Loucy (cell line): ENCODE results near the gene RDH14.

Experiments used
- H2AFZ ChIP-seq: fragments of 200-600 bp; sonication (generic); 2 replicates; pipeline ENCODE4 v1.6.0; 2016; ENCODE audit warnings: antibody characterized with exemption, mild to moderate bottlenecking, low read length, moderate library complexity
- H3F3A ChIP-seq: fragments of 200-600 bp; 2 replicates; pipeline ENCODE4 v1.6.0; 2016; ENCODE audit warnings: antibody characterized with exemption, low read depth, mild to moderate bottlenecking
- H3K27me3 ChIP-seq: fragments of 200-600 bp; sonication (generic); 2 replicates; pipeline ENCODE4 v1.6.1; 2014; ENCODE audit warnings: low read length, mild to moderate bottlenecking; ENCODE audit not compliant: insufficient read depth, poor library complexity, severe bottlenecking
- H3K36me3 ChIP-seq: fragments of 200-600 bp; sonication (generic); 2 replicates; pipeline ENCODE4 v1.6.1; 2016; ENCODE audit warnings: low read length; ENCODE audit not compliant: insufficient read depth
- H3K4me1 ChIP-seq: fragments of 200-600 bp; sonication (generic); 2 replicates; pipeline ENCODE4 v1.5.1; 2014; ENCODE audit warnings: low read length, mild to moderate bottlenecking; ENCODE audit not compliant: insufficient read depth, poor library complexity, severe bottlenecking
- H3K4me2 ChIP-seq: fragments of 200-600 bp; sonication (generic); 2 replicates; pipeline ENCODE4 v1.6.0; 2014; ENCODE audit warnings: antibody characterized with exemption, low read length, low read depth, mild to moderate bottlenecking; ENCODE audit not compliant: poor library complexity, severe bottlenecking
- H3K4me3 ChIP-seq: fragments of 200-600 bp; sonication (generic); 2 replicates; pipeline ENCODE4 v1.5.1; 2014; ENCODE audit warnings: low read length, mild to moderate bottlenecking, mixed read lengths; ENCODE audit not compliant: poor library complexity, severe bottlenecking
- H3K79me2 ChIP-seq: fragments of 200-600 bp; sonication (generic); 2 replicates; pipeline ENCODE4 v1.6.1; 2014; ENCODE audit warnings: low read length; ENCODE audit not compliant: insufficient read depth
- H3K9ac ChIP-seq: fragments of 200-600 bp; sonication (generic); 2 replicates; pipeline ENCODE4 v1.6.0; 2014; ENCODE audit warnings: mild to moderate bottlenecking, low read depth, low read length, moderate library complexity; ENCODE audit not compliant: poor library complexity, severe bottlenecking
- H3K9me2 ChIP-seq: fragments of 200-600 bp; sonication (generic); replicated peaks from 2 replicates; pipeline ENCODE4 v1.6.1; 2016; ENCODE audit warnings: low read depth, low read length, mixed read lengths
- H3K9me3 ChIP-seq: fragments of 200-600 bp; sonication (generic); 2 replicates; pipeline ENCODE4 v1.6.1; 2014; ENCODE audit warnings: mild to moderate bottlenecking, antibody characterized with exemption, low read length, low read depth; ENCODE audit not compliant: insufficient read depth
- H4K20me1 ChIP-seq: fragments of 200-600 bp; sonication (generic); 2 replicates; pipeline ENCODE4 v1.6.0; 2014; ENCODE audit warnings: antibody characterized with exemption, low read length, mild to moderate bottlenecking; ENCODE audit not compliant: insufficient read depth, poor library complexity, severe bottlenecking
- CTCF ChIP-seq: fragments of 200-600 bp; sonication (generic); conservative IDR thresholded peaks from 2 replicates; pipeline ENCODE4 v1.5.1; 2014; ENCODE audit warnings: mild to moderate bottlenecking, antibody characterized with exemption, low read length
- EZH2phosphoT487 ChIP-seq: fragments of 200-600 bp; IDR thresholded peaks from 2 replicates; pipeline ENCODE4 v1.6.1; 2018; ENCODE audit warnings: antibody characterized with exemption, mild to moderate bottlenecking, moderate library complexity, borderline replicate concordance

RDH14 gene

GRCh38 chr2:18518116-18519111 is 42.0 kb downstream of the RDH14 start:
- H3K9me3 ChIP-seq, result no peaks in the 10 kb centered on the region
- H3K4me1 ChIP-seq, result no peaks in the 10 kb centered on the region
- TF ChIP-seq CTCF (no peak), EZH2phosphoT487 (no peak)
- H2AFZ ChIP-seq, result no peak overlapping the region
- no peak overlapping the region for H3K4me2 ChIP-seq
- H3F3A ChIP-seq, result no peaks in the 10 kb centered on the region
- H4K20me1 ChIP-seq, result no peaks in the 10 kb centered on the region
- no peak overlapping the region for H3K9ac ChIP-seq
- H3K4me3 ChIP-seq, result no peak overlapping the region
- H3K36me3 ChIP-seq, result no peaks in the 10 kb centered on the region
- no peaks in the 10 kb centered on the region for H3K79me2 ChIP-seq
- H3K9me2 ChIP-seq, result no peaks in the 10 kb centered on the region
- H3K27me3 ChIP-seq, result no peaks in the 10 kb centered on the region

DNA sequence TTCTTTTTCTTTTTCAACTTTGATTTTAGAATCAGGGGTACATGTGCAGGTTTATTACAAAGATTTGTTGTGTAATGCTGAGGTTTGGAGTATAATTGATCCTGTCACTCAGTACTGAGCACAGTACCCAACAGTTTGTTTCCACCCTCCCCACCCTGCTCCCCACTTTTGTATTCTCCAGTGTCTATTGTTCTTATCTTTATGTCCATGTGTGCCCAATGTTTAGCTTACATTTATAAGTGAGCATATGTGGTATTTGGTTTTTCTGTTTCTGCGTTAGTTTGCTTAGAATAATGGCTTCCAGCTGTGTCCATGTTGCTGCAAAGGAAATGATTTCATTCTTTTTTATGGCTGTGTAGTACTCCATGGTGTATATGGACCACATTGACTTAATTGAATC is 43.1 kb downstream of the RDH14 start:
- Histone ChIP-seq H3K9me3 (no peaks in the 10 kb centered on the region), H3K4me1 (no peaks in the 10 kb centered on the region), H3K4me3 (no peak overlapping the region), H3K79me2 (no peaks in the 10 kb centered on the region), H3F3A (no peaks in the 10 kb centered on the region), H3K27me3 (no peaks in the 10 kb centered on the region), H3K9ac (no peak overlapping the region), H4K20me1 (no peaks in the 10 kb centered on the region), H3K4me2 (no peak overlapping the region), H3K36me3 (no peaks in the 10 kb centered on the region), H3K9me2 (no peaks in the 10 kb centered on the region), H2AFZ (no peak overlapping the region)
- no peak for TF ChIP-seq CTCF

GRCh38 chr2:18516112-18516511 is 44.3 kb downstream of the RDH14 start:
- H3K4me2 ChIP-seq, result no peak overlapping the region
- no peak overlapping the region for H3K4me3 ChIP-seq
- no peak overlapping the region for H3K9ac ChIP-seq
- H3K9me3 ChIP-seq, result no peaks in the 10 kb centered on the region
- no peaks in the 10 kb centered on the region for H3K4me1 ChIP-seq
- no peaks in the 10 kb centered on the region for H3K79me2 ChIP-seq
- no peaks in the 10 kb centered on the region for H4K20me1 ChIP-seq
- no peaks in the 10 kb centered on the region for H3K36me3 ChIP-seq
- TF ChIP-seq EZH2phosphoT487 (no peak), CTCF (no peak)
- no peak overlapping the region for H2AFZ ChIP-seq
- H3F3A ChIP-seq, result no peaks in the 10 kb centered on the region
- H3K27me3 ChIP-seq, result no peaks in the 10 kb centered on the region
- no peaks in the 10 kb centered on the region for H3K9me2 ChIP-seq
